ENCODE results near the gene CHD2.
A peak's percentile ranks its signal among the peaks of the same experiment; 100 is the strongest.
"Not testable (repeated sequence)": the region's sequence is repeated elsewhere in the genome, so short reads cannot be mapped to it uniquely, and the experiment has no call there.

Gene CHD2

GRCh38 chr15:93019971-93020370 is 119.8 kb downstream of the CHD2 start:
- DNase-seq (ENCODE audit: low read depth) = no peak

- DNase-seq (ENCODE audit: low read depth) = no peak
These were observed 121.0 kb downstream of the CHD2 start for GRCh38 chr15:93020976-93021772.

- no peak for DNase-seq (ENCODE audit: low read depth)
These were observed 124.2 kb downstream of the CHD2 start for GRCh38 chr15:93024293-93024692.

GRCh38 chr15:93024716-93025624 is 124.8 kb downstream of the CHD2 start:
- DNase-seq (ENCODE audit: low read depth) = no peak

GRCh38 chr15:93025625-93025982 is 125.5 kb downstream of the CHD2 start:
- DNase-seq (ENCODE audit: low read depth) = no peak

GRCh38 chr15:93026380-93026817 is 126.3 kb downstream of the CHD2 start:
- DNase-seq (ENCODE audit: low read depth) = no peak

- no peak for DNase-seq (ENCODE audit: low read depth)
These were observed 127.3 kb downstream of the CHD2 start for GRCh38 chr15:93027413-93027812.

- DNase-seq (ENCODE audit: low read depth) = no peak
These were observed 128.0 kb downstream of the CHD2 start for GRCh38 chr15:93028111-93028631.

- DNase-seq (ENCODE audit: low read depth) = no peak
These were observed 128.6 kb downstream of the CHD2 start for GRCh38 chr15:93028632-93029213.

GRCh38 chr15:93029214-93029835 is 129.2 kb downstream of the CHD2 start:
- no peak for DNase-seq (ENCODE audit: low read depth)

- no peak for DNase-seq (ENCODE audit: low read depth)
These were observed 129.8 kb downstream of the CHD2 start for GRCh38 chr15:93029836-93030429.

GRCh38 chr15:93030430-93031102 is 130.4 kb downstream of the CHD2 start:
- peak; percentile 30 for DNase-seq (ENCODE audit: low read depth)

- no peak for DNase-seq (ENCODE audit: low read depth)
These were observed 131.0 kb downstream of the CHD2 start for GRCh38 chr15:93031103-93031464.

- not testable (repeated sequence) for DNase-seq (ENCODE audit: low read depth)
These were observed 131.6 kb downstream of the CHD2 start for GRCh38 chr15:93031557-93032384.

GRCh38 chr15:93032515-93033206 is 132.5 kb downstream of the CHD2 start:
- not testable (repeated sequence) for DNase-seq (ENCODE audit: low read depth)

- DNase-seq (ENCODE audit: low read depth) = no peak
These were observed 133.4 kb downstream of the CHD2 start for GRCh38 chr15:93033434-93034045.

GRCh38 chr15:93034512-93034911 is 134.4 kb downstream of the CHD2 start:
- DNase-seq (ENCODE audit: low read depth) = no peak

- no peak for DNase-seq (ENCODE audit: low read depth)
These were observed 135.2 kb downstream of the CHD2 start for GRCh38 chr15:93035092-93035915.
